ENCODE results near the gene ATP5ME. TPM values are rescaled to one million over a fixed set of nuclear protein-coding genes. Genes with fewer than 3 reads are reported as not detected.
A peak's percentile ranks its signal among the peaks of the same experiment; 100 is the strongest.

ATP5ME gene
- total RNA-seq, 1 experiment from 2014 or later = 425 TPM

DNA sequence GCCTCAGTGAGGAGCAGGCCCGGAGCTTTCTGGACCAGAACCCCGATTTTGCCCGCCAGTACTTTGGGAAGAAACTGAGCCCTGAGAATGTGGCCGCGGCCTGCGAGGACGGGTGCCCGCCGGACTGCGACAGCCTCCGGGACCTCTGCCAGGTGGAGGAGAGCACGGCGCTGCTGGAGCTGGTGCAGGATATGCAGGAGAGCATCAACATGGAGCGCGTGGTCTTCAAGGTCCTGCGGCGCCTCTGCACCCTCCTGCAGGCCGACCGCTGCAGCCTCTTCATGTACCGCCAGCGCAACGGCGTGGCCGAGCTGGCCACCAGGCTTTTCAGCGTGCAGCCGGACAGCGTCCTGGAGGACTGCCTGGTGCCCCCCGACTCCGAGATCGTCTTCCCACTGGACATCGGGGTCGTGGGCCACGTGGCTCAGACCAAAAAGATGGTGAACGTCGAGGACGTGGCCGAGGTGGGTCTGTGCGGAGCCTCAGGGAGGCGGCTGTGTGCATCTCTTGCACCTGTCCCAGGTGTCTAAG lies 48.4 kb downstream of the ATP5ME start:
- H3K27ac Mint-ChIP-seq = peak overlapping the region in 1 of 3 experiments; percentile 57; a peak in 1 of 7 replicates
- Histone ChIP-seq H4K20me1 (ENCODE audit: control insufficient read depth, insufficient read depth, insufficient read length) (no peaks in the 10 kb centered on the region), H3K23me2 (ENCODE audit: insufficient read length, low read depth, low read length, poor library complexity, severe bottlenecking) (no peaks in the 10 kb centered on the region), H3K14ac (ENCODE audit: insufficient read depth, low read length) (no peak overlapping the region), H3K27ac (ENCODE audit: insufficient read length, low read depth, low read length) (no peak overlapping the region), H2BK20ac (ENCODE audit: low read depth, low read length, poor library complexity, severe bottlenecking) (no peak overlapping the region), H2BK12ac (ENCODE audit: insufficient read length, low read depth, low read length) (no peak overlapping the region), H4K5ac (ENCODE audit: insufficient read length, low read depth, low read length) (no peak overlapping the region), H3K9ac (ENCODE audit: extremely low read depth, insufficient read length, low read length) (no peak overlapping the region), H2AFZ (ENCODE audit: low read length) (no peak overlapping the region), H3K23ac (ENCODE audit: insufficient read length, low read depth, low read length) (no peak overlapping the region), H3K9me3 (ENCODE audit: control insufficient read depth, low read depth, low read length) (no peaks in the 10 kb centered on the region), H4K8ac (replicated peaks; ENCODE audit: insufficient read length, low read depth, low read length) (no peak overlapping the region), H3K79me2 (ENCODE audit: insufficient read depth, low read length) (no peaks in the 10 kb centered on the region), H3K18ac (ENCODE audit: insufficient read length, low read depth, low read length) (no peak overlapping the region), H2AK5ac (ENCODE audit: insufficient read length, low read length) (no peak overlapping the region), H3K4ac (ENCODE audit: low read depth, low read length) (no peak overlapping the region), H3K56ac (ENCODE audit: insufficient read length, low read depth, low read length) (no peak overlapping the region), H4K91ac (ENCODE audit: insufficient read length, low read depth, low read length) (no peak overlapping the region), H2BK120ac (ENCODE audit: low read depth, low read length, poor library complexity, severe bottlenecking) (no peak overlapping the region), H3T11ph (ENCODE audit: low read length) (no peak overlapping the region), H2BK5ac (ENCODE audit: insufficient read length, low read length) (no peak overlapping the region), H3K4me1 (ENCODE audit: insufficient read depth, low read length) (no peaks in the 10 kb centered on the region; the same call in 1 of the 2 replicates), H2BK15ac (ENCODE audit: low read depth, low read length) (no peak overlapping the region), H3K79me1 (ENCODE audit: insufficient read depth, low read depth, low read length, poor library complexity, severe bottlenecking) (no peaks in the 10 kb centered on the region), H3K4me2 (ENCODE audit: insufficient read depth, insufficient read length, low read length) (no peak overlapping the region), H3K27me3 (ENCODE audit: insufficient read depth, low read length) (no peaks in the 10 kb centered on the region)
- no CpG with 5 or more reads among the region's 39 CpGs for WGBS (ENCODE audit: extremely low coverage, insufficient read length, low lambda C conversion rate)
- H3K9me3 Mint-ChIP-seq = peaks cover 0 to under 1% of the 10 kb centered on the region in 2 experiments; a peak in 1 of 5 replicates
- H3K4me3 Mint-ChIP-seq = no peak overlapping the region
- H3K27me3 Mint-ChIP-seq (ENCODE audit: low read depth) = peaks cover 21% of the 10 kb centered on the region
- DNase-seq = peak; percentile 22
- no peaks in the 10 kb centered on the region; a peak in 1 of 7 replicates for H3K36me3 Mint-ChIP-seq (ENCODE audit: insufficient read depth in 1 of 3, low read depth in 3 of 3)
- TF ChIP-seq CTCF (conservative IDR thresholded peaks at IDR 0.05) = no peak
- H3K4me1 Mint-ChIP-seq = peaks cover 9 to 23% of the 10 kb centered on the region in 2 experiments

All from H9 (cell line).